Femur (tissue), 1 donor: ENCODE data around the gene TRAIP.
"Not testable (repeated sequence)": the region's sequence is repeated elsewhere in the genome, so short reads cannot be mapped to it uniquely, and the experiment has no call there.

Experiments used
- DNase-seq: peaks from one replicate; pipeline ENCODE4 v3.0.0-alpha.2; 2017

The TRAIP gene

GRCh38 chr3:49872801-49873281 is 16.5 kb upstream of the TRAIP start:
- no peak for DNase-seq

DNA sequence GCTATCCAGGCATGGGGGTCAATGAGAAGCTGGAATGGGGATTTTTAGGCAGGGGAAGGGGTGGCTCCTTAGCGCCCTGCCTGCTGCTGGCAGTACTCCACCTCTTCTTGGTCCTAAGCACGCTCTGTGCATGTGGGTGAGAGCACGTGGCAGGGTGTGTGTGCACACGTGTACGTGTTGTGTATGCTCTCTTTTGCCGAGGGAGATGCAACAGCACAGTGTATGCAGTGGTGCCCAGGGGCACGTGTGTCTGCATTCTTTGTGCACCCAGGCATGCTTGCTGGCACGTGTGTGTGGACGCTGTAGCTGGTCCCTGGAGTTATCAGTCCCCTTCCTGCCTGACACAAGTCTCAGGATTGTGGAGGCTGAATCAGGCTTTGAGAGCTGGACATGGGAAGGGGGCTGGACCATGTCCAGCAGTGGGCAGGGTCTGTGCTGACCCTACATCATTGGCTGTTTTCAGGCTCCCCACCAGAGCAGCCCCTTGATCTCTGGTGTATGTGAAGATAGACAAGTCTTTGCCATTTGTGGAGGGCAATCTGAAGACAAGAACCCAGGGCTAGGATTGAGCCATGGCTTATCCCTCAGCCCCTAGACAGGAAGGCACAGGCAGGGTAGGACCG is 15.3 kb upstream of the TRAIP start:
- no peak for DNase-seq

DNA sequence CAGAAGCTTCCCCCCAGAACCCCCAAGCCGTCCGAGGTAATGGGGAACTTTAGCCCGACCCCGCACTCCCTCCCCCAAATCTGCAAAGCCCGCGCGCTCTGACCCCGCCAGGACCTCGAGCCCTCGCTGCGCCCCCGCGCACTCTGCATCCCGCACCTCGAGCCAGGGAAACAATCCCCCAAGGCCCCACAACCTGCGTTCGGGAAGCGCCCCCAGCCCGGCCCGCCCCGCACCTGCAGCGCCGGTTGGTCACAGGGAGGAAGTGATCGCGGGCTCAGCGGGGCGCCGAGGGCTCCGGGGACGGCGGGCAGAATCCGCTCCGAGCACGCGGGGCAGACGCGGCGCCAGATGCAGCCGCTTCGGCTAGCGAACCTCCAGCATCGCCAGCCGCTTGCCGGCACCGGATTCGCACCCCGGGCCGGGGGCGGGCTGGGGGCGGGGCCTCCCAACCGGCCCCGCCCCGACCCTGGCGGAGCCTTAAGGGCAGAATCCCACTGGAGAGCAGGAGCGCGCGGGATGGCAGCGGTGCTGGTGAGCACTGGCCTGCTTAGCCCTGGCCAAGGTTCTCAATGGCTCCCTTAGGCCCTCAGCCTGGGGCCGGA is 13.3 kb upstream of the TRAIP start, which contains the start of gene CAMKV:
Gene CAMKV (minus strand): TSS at position 382 of the 602 bp plus-strand sequence. CDS start 7,518 bp downstream, outside the sequence.
- DNase-seq: no peak

GRCh38 chr3:49868862-49869466 is 12.6 kb upstream of the TRAIP start:
- no peak for DNase-seq

GRCh38 chr3:49867871-49868321 is 11.5 kb upstream of the TRAIP start:
- DNase-seq: no peak

GRCh38 chr3:49867400-49867799 is 11.0 kb upstream of the TRAIP start:
- DNase-seq: no peak

DNA sequence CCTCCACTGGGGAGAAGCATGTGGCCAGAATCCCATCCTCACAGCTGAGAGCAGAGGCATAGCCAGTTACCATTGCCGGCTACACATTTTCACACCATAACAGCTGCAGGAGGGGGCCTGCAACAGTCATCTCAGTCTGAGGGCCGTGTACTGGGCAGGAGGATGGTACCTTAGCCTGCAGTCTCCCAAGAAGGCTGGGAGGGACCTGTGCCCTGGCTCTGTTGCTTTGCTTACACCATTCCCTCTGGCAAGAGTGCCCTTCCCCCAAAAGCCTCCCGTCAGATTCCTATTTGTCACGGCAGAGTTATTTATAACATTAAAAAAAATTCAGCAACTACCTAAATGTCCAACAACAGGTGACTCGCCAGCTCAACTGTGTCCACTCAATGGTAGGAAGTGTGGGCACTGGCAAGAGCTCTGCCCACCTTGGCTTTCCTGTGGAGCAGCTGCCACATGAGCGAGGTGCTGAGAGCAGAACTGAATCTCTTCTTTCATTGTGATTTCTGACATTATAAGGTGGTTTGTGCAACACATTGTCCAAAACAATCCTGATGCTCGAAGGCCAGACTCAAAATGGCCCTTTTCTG is 8.9 kb upstream of the TRAIP start:
- DNase-seq: no peak

- DNase-seq: no peak
Observed at GRCh38 chr3:49864505-49864904, 8.1 kb upstream of the TRAIP start.

GRCh38 chr3:49859576-49860305 is 3.4 kb upstream of the TRAIP start:
- DNase-seq: no peak

- DNase-seq: no peak
Observed at GRCh38 chr3:49855662-49856061, 702 bp downstream of the TRAIP start.

DNA sequence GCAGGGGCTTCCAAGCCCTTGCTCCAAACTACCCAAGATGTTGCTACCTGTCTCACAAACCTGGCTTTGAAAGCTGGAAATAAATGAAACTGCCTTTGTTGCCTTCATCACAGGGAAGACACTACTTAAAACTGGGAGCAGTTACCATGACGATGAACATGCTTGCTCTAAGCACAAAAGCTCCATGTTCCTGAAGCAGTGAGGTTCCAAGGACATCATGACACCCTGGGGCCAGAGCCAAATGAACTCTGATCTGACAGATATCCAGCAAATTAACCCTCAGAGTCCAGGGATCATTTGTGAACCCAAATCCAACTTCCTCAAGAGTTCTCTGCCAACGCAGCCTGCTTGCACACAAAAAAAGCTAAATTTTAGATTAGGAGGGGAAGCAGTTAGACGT is 10.7 kb downstream of the TRAIP start:
- no peak for DNase-seq

DNA sequence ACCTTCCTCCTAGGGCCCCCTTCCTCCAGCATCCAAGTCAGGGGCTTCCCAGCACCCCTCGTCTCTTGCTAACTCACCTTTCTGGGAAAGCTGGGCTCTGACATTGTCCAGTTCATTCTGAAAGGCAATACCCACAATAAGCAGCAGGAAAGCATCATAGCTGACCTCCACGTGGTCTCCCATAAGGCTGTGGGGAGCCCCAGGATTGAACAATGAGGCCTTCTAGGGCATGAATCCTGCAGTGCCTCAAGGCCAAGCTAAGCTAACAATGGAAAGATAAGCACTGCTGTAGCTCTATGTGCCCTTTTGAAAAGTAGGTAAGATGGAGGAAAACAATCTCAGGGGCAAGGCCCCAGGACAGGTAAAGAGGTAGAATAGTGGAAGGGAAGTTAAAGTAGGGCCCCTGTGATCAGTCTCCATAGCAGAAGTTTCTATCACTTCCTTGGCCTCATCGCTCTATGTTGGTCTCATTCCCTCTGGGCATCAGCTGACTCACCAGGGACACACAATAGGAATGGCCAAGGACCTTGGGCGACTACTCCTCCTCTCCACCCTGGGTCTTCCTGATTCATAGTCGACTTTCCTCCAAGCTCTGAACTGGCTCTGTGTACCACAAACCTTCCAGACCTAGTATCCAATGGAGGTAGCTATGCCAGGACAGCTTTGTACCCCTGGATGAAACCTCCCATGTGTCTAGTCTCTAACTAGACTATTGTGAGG is 11.7 kb downstream of the TRAIP start:
- DNase-seq: no peak

DNA sequence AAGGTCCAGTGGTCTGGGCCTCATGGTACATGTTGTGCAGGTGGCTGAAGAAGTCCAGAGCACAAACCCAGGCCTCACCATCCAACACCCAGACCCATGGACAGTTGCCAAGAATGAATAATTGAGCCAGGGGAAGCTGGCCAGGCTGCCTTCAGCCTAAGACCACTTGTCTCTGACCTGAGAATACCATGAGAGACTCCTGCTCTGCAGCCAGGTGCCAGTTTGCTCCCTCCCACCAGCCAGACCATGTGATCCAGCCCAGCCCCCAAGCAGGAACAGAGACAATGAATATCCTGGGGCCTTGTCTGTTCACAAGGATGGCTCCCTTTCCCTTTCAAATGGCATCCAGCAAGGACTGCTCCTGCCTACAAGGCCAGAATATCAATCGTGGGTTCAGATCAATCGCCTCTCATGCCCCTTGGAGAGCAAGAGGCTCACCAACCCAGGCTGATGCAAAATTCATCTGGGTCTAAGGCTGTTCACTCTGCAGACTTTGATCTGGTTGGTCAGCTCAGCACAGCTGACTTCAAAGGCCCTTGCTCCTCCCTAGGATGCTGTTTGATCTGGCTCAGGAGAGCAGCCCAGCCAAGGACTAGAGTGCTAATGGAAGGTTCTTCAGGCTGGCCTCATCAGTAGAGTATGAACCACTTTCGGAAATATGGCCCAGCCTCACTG is 13.4 kb downstream of the TRAIP start:
- no peak for DNase-seq

GRCh38 chr3:49841806-49842205 is 14.6 kb downstream of the TRAIP start:
- no peak for DNase-seq

DNA sequence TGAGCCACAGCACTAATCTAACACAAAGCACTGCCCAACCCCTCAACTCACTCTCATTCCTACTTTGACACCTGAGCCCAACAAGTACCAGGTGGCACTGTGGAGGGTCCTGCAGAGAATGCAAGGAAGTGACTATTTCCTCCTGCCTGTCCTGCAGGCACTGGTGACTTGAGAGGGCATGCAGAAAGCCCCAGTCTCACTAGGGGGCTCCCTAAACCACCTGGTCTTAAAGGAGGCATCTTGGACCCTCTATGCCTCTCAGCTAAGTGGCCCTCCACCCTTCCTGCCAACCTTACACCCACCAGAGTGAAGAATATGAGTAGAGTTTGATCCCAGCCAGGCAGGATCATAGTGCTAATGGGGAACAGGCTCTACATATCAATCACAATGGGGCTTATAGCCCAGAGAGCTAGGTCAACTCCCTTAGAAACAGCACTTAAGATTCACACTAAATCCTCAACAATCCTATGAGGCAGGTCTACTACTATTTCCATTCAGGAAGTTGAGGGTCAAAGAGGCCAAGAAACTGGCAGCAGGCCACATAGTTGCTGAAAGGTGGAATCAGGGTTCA is 15.2 kb downstream of the TRAIP start:
- DNase-seq: no peak

DNA sequence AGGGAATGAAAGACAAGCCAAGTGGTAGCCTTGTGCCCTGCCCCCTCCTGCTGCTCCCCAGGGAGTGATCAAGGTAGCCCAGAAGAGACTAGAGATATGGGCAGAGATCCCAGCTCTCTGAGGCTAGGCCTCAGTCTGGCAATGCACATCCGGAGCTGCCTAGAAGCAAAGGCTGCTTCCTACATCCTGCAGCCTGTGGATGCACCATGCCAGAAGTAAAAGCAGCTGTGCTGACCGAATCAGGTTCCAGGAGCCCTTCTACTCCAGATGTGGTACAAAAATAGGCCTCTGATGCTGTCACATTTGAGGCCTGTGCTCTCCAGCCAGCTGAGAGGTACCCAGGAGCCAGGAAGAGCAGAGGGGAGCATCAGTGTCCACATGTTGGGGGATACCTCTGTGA is 16.0 kb downstream of the TRAIP start:
- DNase-seq: peak; percentile 65

- DNase-seq: peak; percentile 88
Observed at GRCh38 chr3:49839193-49839809, 17.1 kb downstream of the TRAIP start.

DNA sequence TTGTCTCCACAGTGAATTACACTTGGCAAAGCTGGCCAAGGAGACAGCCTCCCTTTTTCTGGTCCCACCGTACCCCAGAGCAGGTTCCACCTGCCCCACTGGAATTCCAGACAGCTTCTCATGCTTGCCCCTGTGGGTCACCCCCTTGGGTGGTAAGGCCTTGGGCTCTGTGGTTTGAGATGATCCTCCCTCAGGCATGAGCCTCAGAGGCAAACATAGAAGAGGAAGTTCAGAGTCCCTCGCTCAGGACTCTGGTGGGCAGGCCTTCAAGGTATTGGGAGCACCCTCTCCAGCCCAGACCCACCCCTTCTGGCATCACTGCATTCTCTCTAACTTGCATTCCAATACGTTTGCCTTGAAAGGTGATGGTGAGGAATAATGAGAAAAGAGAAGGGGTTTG is 25.0 kb downstream of the TRAIP start:
- no peak for DNase-seq

DNA sequence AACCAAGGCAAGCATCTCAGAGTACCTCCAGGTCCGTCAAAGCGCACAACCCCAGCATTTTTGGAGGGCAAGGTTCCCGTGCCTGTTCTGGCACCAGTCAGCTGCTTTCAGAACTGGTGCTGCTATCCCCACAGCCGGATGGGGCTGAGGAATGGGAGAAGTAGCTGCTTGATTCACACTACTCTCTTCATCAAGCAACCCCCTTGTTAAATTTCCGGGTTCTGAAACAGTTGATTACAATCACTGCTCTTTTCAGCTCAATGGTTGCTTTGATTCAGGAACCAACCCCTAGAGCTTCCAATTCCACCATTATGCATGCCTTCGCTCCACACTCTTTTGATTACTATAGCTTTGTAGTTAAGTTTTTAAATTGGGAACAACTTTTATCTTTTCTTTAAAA is 30.3 kb downstream of the TRAIP start:
- DNase-seq: no peak

- not testable (repeated sequence) for DNase-seq
Observed at GRCh38 chr3:49823131-49823530, 33.2 kb downstream of the TRAIP start.
